K562 (cell line): ENCODE data around the gene ADD3. TPM values are rescaled to one million over a fixed set of nuclear protein-coding genes. Genes with fewer than 3 reads are reported as not detected.

ENCODE experiments used
- ATAC-seq: fragments of 200-7000 bp; cut with Tn5 transposase; 3 replicates; pipeline ENCODE4 v1.9.1; 2020; ENCODE audit warnings: moderate library complexity
- BruUV-seq: library from RNA; stranded (reverse); fragments of 400-500 nt; replicated peaks from 2 replicates; lab custom pipeline; 2021; lab: Mats Ljungman, UMichigan
- CTCF ChIA-PET: fragments of 300-600 bp; formaldehyde crosslinking; extraction: SDS; loops from one replicate; lab custom pipeline; 2021; ENCODE audit warnings: low intra/inter-chr PET ratio; lab: Yijun Ruan, JAX
- POLR2A ChIA-PET: fragments of 300-600, 350-650 bp; sonication (Branson Sonifier 250); formaldehyde crosslinking; extraction: SDS; loops from one replicate; lab custom pipeline; 2021; ENCODE audit warnings: antibody characterized with exemption, inconsistent platforms; lab: Yijun Ruan, JAX
- DNase-seq, 4 experiments: peaks; one replicate each; pipeline versions ENCODE4 v3.0.0 to v3.0.0-alpha.2; 2011 to 2018; ENCODE audit warnings: low spot score in 3 of 4, mixed read lengths in 3 of 4; ENCODE audit errors: extremely low read depth in 1 of 4
- FAIRE-seq: peaks from 2 replicates; lab custom pipeline; 2011; peaks lifted over from hg19 to GRCh38; lab: Jason Lieb, UNC
- H2AFZ ChIP-seq: 2 replicates; pipeline ENCODE4 v1.6.0; 2011; ENCODE audit warnings: low read depth, low read length, control low read depth, inconsistent platforms
- H3K27ac ChIP-seq: fragments of 200-600 bp; 3 replicates; pipeline ENCODE4 v1.8.0; 2011; ENCODE audit warnings: low read depth, mild to moderate bottlenecking, control low read depth, inconsistent platforms, low read length, moderate library complexity, mixed read lengths; ENCODE audit errors: extremely low read depth
- H3K27me3 ChIP-seq, 2 experiments: fragments of 300-600 bp in 1 of 2; 2 replicates in 1 of 2; 3 replicates in 1 of 2; pipeline versions ENCODE4 v1.6.0 to v1.8.0; 2011; ENCODE audit warnings: inconsistent platforms in 2 of 2, low read length in 2 of 2, mild to moderate bottlenecking in 1 of 2, mixed read lengths in 1 of 2, moderate library complexity in 1 of 2; ENCODE audit not compliant: control insufficient read depth in 2 of 2, insufficient read depth in 2 of 2
- H3K36me3 ChIP-seq: fragments of 300-600 bp; 3 replicates; pipeline ENCODE4 v1.8.0; 2011; ENCODE audit warnings: mild to moderate bottlenecking, low read length, inconsistent platforms; ENCODE audit not compliant: control insufficient read depth, insufficient read depth
- H3K4me1 ChIP-seq, 2 experiments: fragments of 200-600 bp in 1 of 2; replicated peaks in 1 of 2; 2 replicates in 1 of 2; 3 replicates in 1 of 2; pipeline versions ENCODE4 v1.5.1 to v1.8.0; 2011; ENCODE audit warnings: inconsistent platforms in 2 of 2, low read length in 2 of 2, mild to moderate bottlenecking in 1 of 2, mixed read lengths in 1 of 2, moderate library complexity in 1 of 2; ENCODE audit not compliant: control insufficient read depth in 2 of 2, insufficient read depth in 2 of 2
- H3K4me2 ChIP-seq: 2 replicates; pipeline ENCODE4 v1.6.1; 2011; ENCODE audit warnings: low read length, control low read depth, inconsistent platforms, mixed read lengths; ENCODE audit not compliant: insufficient read depth
- H3K4me3 ChIP-seq: fragments of 200-600 bp; sonication (generic), shearing (Covaris generic); 2 replicates; pipeline ENCODE4 v1.5.1; 2016; ENCODE audit warnings: control low read depth, inconsistent platforms
- H3K79me2 ChIP-seq: fragments of 200-600 bp; 3 replicates; pipeline ENCODE4 v1.8.0; 2011; ENCODE audit warnings: low read length, inconsistent platforms; ENCODE audit not compliant: control insufficient read depth, insufficient read depth
- H3K9ac ChIP-seq, 2 experiments: 2 replicates each; pipeline versions ENCODE4 v1.6.0 to v1.6.1; 2011; ENCODE audit warnings: low read depth in 2 of 2, low read length in 2 of 2, control low read depth in 1 of 2, inconsistent platforms in 1 of 2, mild to moderate bottlenecking in 1 of 2, mixed read lengths in 1 of 2; ENCODE audit not compliant: insufficient read depth in 1 of 2
- H3K9me1 ChIP-seq: one replicate; pipeline ENCODE4 v1.6.0; 2011; ENCODE audit warnings: inconsistent platforms, mild to moderate bottlenecking, low read length, moderate library complexity; ENCODE audit not compliant: control insufficient read depth, insufficient read depth
- H3K9me3 ChIP-seq: replicated peaks from 2 replicates; pipeline ENCODE4 v1.5.1; 2011; ENCODE audit warnings: low read depth, low read length, inconsistent platforms; ENCODE audit not compliant: control insufficient read depth, insufficient read depth
- H4K20me1 ChIP-seq: replicated peaks from 2 replicates; pipeline ENCODE4 v1.6.1; 2011; ENCODE audit warnings: low read length, inconsistent platforms, mixed read lengths; ENCODE audit not compliant: control insufficient read depth, insufficient read depth
- ARID3A ChIP-seq: IDR thresholded peaks from 2 replicates; pipeline ENCODE4 v1.6.1; 2012; ENCODE audit warnings: low read depth, low read length, improper control_type of control experiment, borderline replicate concordance
- ATF4 ChIP-seq: fragments of 450-650 bp; formaldehyde crosslinking; IDR thresholded peaks from 2 replicates; pipeline ENCODE4 v1.4.0; 2022; ENCODE audit warnings: mild to moderate bottlenecking, moderate library complexity
- ATF7 ChIP-seq: fragments of 450-650 bp; IDR thresholded peaks from 2 replicates; pipeline ENCODE4 v1.7.1; 2014; ENCODE audit warnings: mild to moderate bottlenecking, moderate library complexity
- CBFA2T3 ChIP-seq: fragments of 450-650 bp; IDR thresholded peaks from 2 replicates; pipeline ENCODE4 v1.6.1; 2017
- FOXA1 ChIP-seq: fragments of 450-650 bp; IDR thresholded peaks from 2 replicates; pipeline ENCODE4 v1.6.1; 2016; ENCODE audit warnings: mild to moderate bottlenecking, borderline replicate concordance
- MECOM ChIP-seq: fragments of 250-450 bp; sonication (Bioruptor Pico); IDR thresholded peaks from 2 replicates; pipeline ENCODE4 v1.8.0; 2022; ENCODE audit warnings: inconsistent platforms
- NR2C2 ChIP-seq, 2 experiments: fragments of 200-800 bp in 1 of 2; sonication (Bioruptor generic) in 1 of 2; sonication (generic) in 1 of 2; formaldehyde crosslinking in 1 of 2; IDR thresholded peaks; 2 replicates each; pipeline versions ENCODE4 v1.6.1 to v1.8.0; 2016 to 2022; ENCODE audit warnings: mild to moderate bottlenecking in 1 of 2, missing compliant biosample characterization in 1 of 2, missing genetic modification characterization in 1 of 2, missing genetic modification reagents in 1 of 2
- NRF1 ChIP-seq, 2 experiments: fragments of 450-650 bp; IDR thresholded peaks in 1 of 2; conservative IDR thresholded peaks in 1 of 2; 2 replicates each; pipeline ENCODE4 v1.6.1; 2014; ENCODE audit warnings: mild to moderate bottlenecking in 2 of 2
- U2AF2 ChIP-seq: fragments of 200-400 bp; formaldehyde crosslinking; optimal IDR thresholded peaks from 2 replicates; pipeline ENCODE3; 2017; ENCODE audit warnings: low read depth, mild to moderate bottlenecking, low read length
- ZFPM2 ChIP-seq: fragments of 250-450 bp; sonication (Bioruptor Pico); IDR thresholded peaks from 2 replicates; pipeline ENCODE4 v1.5.1; 2022; ENCODE audit warnings: mild to moderate bottlenecking
- WGBS: fragments of 100-300 bp; shearing (Covaris generic); methylation state at CpG from one replicate; pipeline ENCODE4 v1.1.6; 2016; ENCODE audit warnings: low coverage, mixed read lengths; ENCODE audit not compliant: insufficient coverage; ENCODE audit errors: missing lambda C conversion rate; 5-methylcytosine and 5-hydroxymethylcytosine counted together
- in situ Hi-C: fragments of 300-500 bp; cut with MboI; formaldehyde crosslinking; loops from 4 replicates; pipeline ENCODE4 v1.15.0; 2018; ENCODE audit warnings: inconsistent platforms, mixed read lengths
- intact Hi-C: fragments of 100-400 bp; cut with micrococcal nuclease; formaldehyde crosslinking; loops from 2 replicates; pipeline ENCODE4 v1.14.2; 2022
- polyA plus RNA-seq, 8 experiments: library from polyadenylated mRNA; depleted of rRNA in 4 of 8; stranded (reverse) in 5 of 8; unstranded in 3 of 8; fragments of >200 nt; fragmentation: Nextera tagmentation in 2 of 8; fragmentation: Illumina TruSeq in 1 of 8; extraction: Ambion mirVana in 2 of 8; extraction: Trizol in 1 of 8; gene quantifications; 2 replicates each; pipeline versions ENCODE4 v1.2.1 to v1.2.3, GENCODE V29; 2011 to 2014; ENCODE audit warnings: inconsistent platforms in 1 of 8, missing spikeins in 1 of 8
- total RNA-seq, 7 experiments: library from RNA; depleted of rRNA in 6 of 7; stranded (reverse); fragments of >200 nt in 6 of 7; fragmentation: Illumina TruSeq in 2 of 7; extraction: Trizol in 2 of 7; gene quantifications; 2 replicates each; pipeline versions ENCODE4 v1.2.1 to v1.2.3, GENCODE V29; 2011 to 2021; ENCODE audit warnings: low replicate concordance in 1 of 7
- TF ChIP-seq, protein P1 (sequence below): fragments of 250-450 bp; sonication (Bioruptor Pico); IDR thresholded peaks from 2 replicates; pipeline ENCODE4 v1.4.0; 2020; ENCODE audit warnings: mild to moderate bottlenecking

ADD3 gene
- total and polyA plus RNA-seq, 9 of the 15 experiments (the other 6 are each of a cell fraction or from before 2014, with no cell fraction given), result 13.2 to 125 (median 31.7) TPM

- ChIA-PET POLR2A (interaction anchor here (0.9 kb wide), 1 partner anchor 64 kb away, joined by 3 read pairs; no protein-coding TSS in a partner anchor), CTCF (no interaction called here)
- ATAC-seq (no peak), FAIRE-seq (no peak), DNase-seq (no peak)
- Histone ChIP-seq H4K20me1 (no peaks in the 10 kb centered on the region), H3K79me2 (no peaks in the 10 kb centered on the region), H3K4me3 (no peak overlapping the region), H3K27me3 (peaks cover 9 to 43% of the 10 kb centered on the region in 2 experiments; a peak in 4 of 5 replicates), H3K27ac (no peak overlapping the region), H3K9ac (no peak overlapping the region), H2AFZ (no peak overlapping the region), H3K9me3 (no peaks in the 10 kb centered on the region), H3K9me1 (no peaks in the 10 kb centered on the region), H3K4me2 (no peak overlapping the region), H3K4me1 (no peaks in the 10 kb centered on the region; a peak in 1 of 5 replicates), H3K36me3 (no peaks in the 10 kb centered on the region)
- TF ChIP-seq FOXA1, result no peak
- TF ChIP-seq, protein P1, sequence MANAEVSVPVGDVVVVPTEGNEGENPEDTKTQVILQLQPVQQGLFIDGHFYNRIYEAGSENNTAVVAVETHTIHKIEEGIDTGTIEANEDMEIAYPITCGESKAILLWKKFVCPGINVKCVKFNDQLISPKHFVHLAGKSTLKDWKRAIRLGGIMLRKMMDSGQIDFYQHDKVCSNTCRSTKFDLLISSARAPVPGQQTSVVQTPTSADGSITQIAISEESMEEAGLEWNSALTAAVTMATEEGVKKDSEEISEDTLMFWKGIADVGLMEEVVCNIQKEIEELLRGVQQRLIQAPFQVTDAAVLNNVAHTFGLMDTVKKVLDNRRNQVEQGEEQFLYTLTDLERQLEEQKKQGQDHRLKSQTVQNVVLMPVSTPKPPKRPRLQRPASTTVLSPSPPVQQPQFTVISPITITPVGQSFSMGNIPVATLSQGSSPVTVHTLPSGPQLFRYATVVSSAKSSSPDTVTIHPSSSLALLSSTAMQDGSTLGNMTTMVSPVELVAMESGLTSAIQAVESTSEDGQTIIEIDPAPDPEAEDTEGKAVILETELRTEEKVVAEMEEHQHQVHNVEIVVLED (CRISPR knock-in tag), result no peak
- no peak for TF ChIP-seq CBFA2T3
- TF ChIP-seq ARID3A, result no peak
- TF ChIP-seq ATF7, result no peak
- TF ChIP-seq ZFPM2 (CRISPR knock-in tag), result no peak
- no peak for TF ChIP-seq NR2C2 (CRISPR knock-in tag; IDR thresholded peaks at IDR 0.05)
- no peak for TF ChIP-seq NR2C2 (tag; IDR thresholded peaks at IDR 0.05)
- no peak for TF ChIP-seq U2AF2
- no peak for TF ChIP-seq NRF1 (conservative IDR thresholded peaks at IDR 0.05 in 1 of 2, IDR thresholded peaks at IDR 0.05 in 1 of 2)
- TF ChIP-seq ATF4 (CRISPR knock-in tag), result no peak
- TF ChIP-seq MECOM, result no peak
- WGBS, result 17% methylated on average over 6 of the region's 7 CpGs
- intact Hi-C loops (no loop called here), in situ Hi-C loops (no loop called here)
- no TSS peak for BruUV-seq
Measured at GRCh38 chr10:110167149-110167548, 159.4 kb downstream of the ADD3 start.
